ENCODE data around the gene ARRB1.
A peak's percentile ranks its signal among the peaks of the same experiment; 100 is the strongest.

ARRB1 gene

GRCh38 chr11:75389925-75390324 is 38.5 kb upstream of the ARRB1 start:
- no peak for TF ChIP-seq CTCF (IDR thresholded peaks at IDR 0.05; ENCODE audit: insufficient read depth, low read length, poor library complexity, severe bottlenecking)
- Histone ChIP-seq H3K4me3 (replicated peaks; ENCODE audit: low read depth, low read length) (no peak overlapping the region), H3K36me3 (ENCODE audit: control insufficient read depth, insufficient read depth, low read length) (no peaks in the 10 kb centered on the region), H3K27me3 (replicated peaks; ENCODE audit: control insufficient read depth, insufficient read depth, low read length) (no peaks in the 10 kb centered on the region)
- no peak for DNase-seq (ENCODE audit: extremely low read depth, insufficient read length)

DNA sequence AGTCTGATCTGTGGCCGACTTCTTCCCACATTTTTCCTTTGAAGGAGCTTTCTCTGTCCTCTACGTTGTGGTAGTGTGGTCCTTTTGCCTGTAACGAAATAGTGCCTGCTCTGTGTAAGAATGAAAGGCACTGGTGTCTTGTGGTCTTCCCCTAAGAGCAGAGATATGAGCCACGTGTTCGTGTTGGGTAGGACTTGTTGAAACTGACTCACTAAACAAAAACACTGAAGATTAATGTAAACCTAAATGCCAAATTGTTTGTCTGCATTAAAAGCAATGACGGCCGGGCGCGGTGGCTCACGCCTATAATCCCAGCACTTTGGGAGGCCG is 37.8 kb upstream of the ARRB1 start:
- no peak for DNase-seq (ENCODE audit: extremely low read depth, insufficient read length)

DNA sequence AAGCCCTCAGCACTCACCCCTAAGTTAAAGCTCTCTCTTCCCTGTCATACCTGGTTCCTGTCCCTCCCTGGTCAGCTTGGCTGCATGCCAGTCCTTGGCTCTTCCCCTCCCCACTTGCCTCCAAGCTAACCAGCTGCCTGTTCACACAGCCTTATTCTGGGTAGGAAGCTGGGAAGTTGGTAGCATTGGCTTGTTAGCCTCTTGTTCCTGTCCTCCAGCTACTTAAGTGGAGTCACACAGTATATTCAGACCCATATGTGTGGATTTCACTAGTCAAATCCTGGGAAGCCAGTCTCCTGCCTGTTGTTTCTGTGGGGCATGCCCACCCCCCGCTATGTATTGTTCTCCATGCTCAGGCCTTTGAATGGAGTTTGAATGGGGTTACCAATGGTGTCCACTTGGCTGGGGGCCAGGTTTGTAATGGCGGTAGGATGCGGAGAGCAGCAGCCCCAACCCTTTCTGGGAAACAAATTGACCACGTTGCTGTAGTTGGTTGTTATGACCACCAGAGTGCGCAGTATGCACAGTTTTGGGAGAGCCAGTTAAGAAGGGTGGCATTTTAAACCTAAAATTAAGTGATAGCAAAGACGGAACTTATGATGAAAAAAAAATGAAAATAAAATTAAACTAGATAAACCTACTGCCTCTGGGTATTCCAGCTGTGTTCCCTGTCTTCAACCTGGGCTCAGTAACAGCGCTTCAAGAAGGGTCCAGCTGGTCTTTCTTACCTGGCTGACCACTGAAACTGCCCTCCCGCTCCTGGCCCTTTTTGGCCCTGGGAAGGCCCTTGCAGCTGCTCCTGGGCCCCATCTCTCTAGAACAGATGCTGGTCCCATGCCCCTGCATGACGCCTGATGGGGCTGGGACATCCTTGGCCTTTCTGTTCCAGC is 37.2 kb upstream of the ARRB1 start:
- TF ChIP-seq CTCF (IDR thresholded peaks at IDR 0.05; ENCODE audit: insufficient read depth, low read length, poor library complexity, severe bottlenecking): peak; percentile 72
- Histone ChIP-seq H3K4me3 (replicated peaks; ENCODE audit: low read depth, low read length) (no peak overlapping the region), H3K36me3 (ENCODE audit: control insufficient read depth, insufficient read depth, low read length) (no peaks in the 10 kb centered on the region), H3K27me3 (replicated peaks; ENCODE audit: control insufficient read depth, insufficient read depth, low read length) (no peaks in the 10 kb centered on the region)
- no peak for DNase-seq (ENCODE audit: extremely low read depth, insufficient read length)

More for the DNA sequence above, 37.8 kb upstream of the ARRB1 start:
- no peaks in the 10 kb centered on the region for H3K36me3 ChIP-seq (ENCODE audit: control insufficient read depth, insufficient read depth, low read length)
- H3K4me3 ChIP-seq (replicated peaks; ENCODE audit: low read depth, low read length): no peak overlapping the region
- TF ChIP-seq CTCF (IDR thresholded peaks at IDR 0.05; ENCODE audit: insufficient read depth, low read length, poor library complexity, severe bottlenecking): no peak
- no peaks in the 10 kb centered on the region for H3K27me3 ChIP-seq (replicated peaks; ENCODE audit: control insufficient read depth, insufficient read depth, low read length)

GRCh38 chr11:75387736-75388294 is 36.4 kb upstream of the ARRB1 start:
- no peak for TF ChIP-seq CTCF (IDR thresholded peaks at IDR 0.05; ENCODE audit: insufficient read depth, low read length, poor library complexity, severe bottlenecking)
- Histone ChIP-seq H3K27me3 (replicated peaks; ENCODE audit: control insufficient read depth, insufficient read depth, low read length) (no peaks in the 10 kb centered on the region), H3K4me3 (replicated peaks; ENCODE audit: low read depth, low read length) (no peak overlapping the region), H3K36me3 (ENCODE audit: control insufficient read depth, insufficient read depth, low read length) (no peaks in the 10 kb centered on the region)
- DNase-seq (ENCODE audit: extremely low read depth, insufficient read length): no peak

- Histone ChIP-seq H3K36me3 (ENCODE audit: control insufficient read depth, insufficient read depth, low read length) (no peaks in the 10 kb centered on the region), H3K4me3 (replicated peaks; ENCODE audit: low read depth, low read length) (no peak overlapping the region), H3K27me3 (replicated peaks; ENCODE audit: control insufficient read depth, insufficient read depth, low read length) (no peaks in the 10 kb centered on the region)
- TF ChIP-seq CTCF (IDR thresholded peaks at IDR 0.05; ENCODE audit: insufficient read depth, low read length, poor library complexity, severe bottlenecking): no peak
- no peak for DNase-seq (ENCODE audit: extremely low read depth, insufficient read length)
Observed at GRCh38 chr11:75386942-75387630, 35.6 kb upstream of the ARRB1 start.

Measured in GM06990 (cell line).